ENCODE results near the gene ADCK1. TPM values are rescaled to one million over a fixed set of nuclear protein-coding genes. Genes with fewer than 3 reads are reported as not detected.

Gene ADCK1
- polyA plus RNA-seq, 1 experiment, result 4.8 TPM

DNA sequence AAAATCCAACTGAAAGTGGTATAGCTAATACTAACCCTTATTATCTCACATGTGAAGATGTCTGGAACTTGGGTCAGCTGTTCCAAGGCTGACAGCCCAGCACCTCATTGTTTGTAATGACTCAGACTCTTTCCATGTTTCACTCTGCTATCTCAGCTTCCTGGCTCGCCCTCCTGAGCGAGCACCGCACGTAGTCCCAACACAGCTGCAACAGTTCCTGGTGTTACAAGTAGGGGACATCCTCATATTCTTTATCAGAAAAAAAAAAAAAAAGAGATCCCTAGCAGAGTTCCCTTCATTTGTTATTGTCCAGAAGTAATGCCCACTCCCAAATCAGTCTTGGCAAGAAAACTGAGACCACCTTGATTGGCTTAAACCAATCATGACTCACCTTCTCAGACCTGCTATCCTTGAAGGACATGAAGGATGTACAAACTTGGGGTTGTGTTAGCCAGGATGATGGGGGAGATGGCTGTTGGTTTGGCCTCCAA lies 92.5 kb downstream of the ADCK1 start:
- Histone ChIP-seq H3K9me3 (ENCODE audit: control insufficient read depth, insufficient read depth, low read length) (0 out of 2 replicates have a peak, but pooled peaks cover 3% of the 10 kb centered on the region), H3K4me3 (ENCODE audit: low read depth, low read length) (no peak overlapping the region), H3K27me3 (ENCODE audit: control insufficient read depth, insufficient read depth, low read length) (no peaks in the 10 kb centered on the region), H3K27ac (ENCODE audit: low read depth, low read length) (no peak overlapping the region)
- CTCF ChIA-PET, result interaction anchor here (2.9 kb wide), 1 partner anchor 30 kb away, joined by 17 read pairs; no protein-coding TSS in a partner anchor
- POLR2A ChIA-PET, result no interaction called here
- DNase-seq (ENCODE audit: low read depth, low spot score), result no peak
- TF ChIP-seq CTCF (IDR thresholded peaks at IDR 0.05; ENCODE audit: low read depth, low read length), result no peak

DNA sequence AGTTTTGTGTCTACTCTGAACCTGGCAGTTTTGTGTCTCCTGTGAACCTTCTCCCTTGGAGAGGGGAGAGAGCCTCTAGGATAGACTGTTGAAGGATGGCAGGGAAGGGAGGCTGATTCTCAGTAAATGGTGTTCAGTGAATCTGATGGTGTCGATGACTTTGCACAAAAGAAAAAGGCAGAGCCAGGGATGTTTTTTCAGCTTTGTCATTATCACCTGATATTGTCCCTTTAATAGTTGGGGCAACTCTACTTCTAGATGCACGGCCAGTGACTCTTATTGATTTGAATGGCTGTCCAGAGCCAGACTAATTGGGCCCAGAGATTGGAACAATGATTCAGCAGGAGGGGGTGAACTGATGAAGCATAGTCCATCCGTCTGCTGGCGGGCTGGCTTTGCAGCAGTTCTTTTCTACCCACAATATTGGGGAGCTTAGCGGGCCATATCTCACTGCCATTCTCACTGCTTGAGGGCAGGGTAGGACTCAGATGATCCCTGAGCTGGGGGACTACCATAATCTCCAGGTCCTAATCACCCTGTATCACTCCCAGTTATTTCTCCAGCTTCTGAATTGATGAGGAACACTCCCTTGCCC lies 93.1 kb downstream of the ADCK1 start:
- Histone ChIP-seq H3K4me3 (ENCODE audit: low read depth, low read length) (no peak overlapping the region), H3K27ac (ENCODE audit: low read depth, low read length) (no peak overlapping the region), H3K9me3 (ENCODE audit: control insufficient read depth, insufficient read depth, low read length) (0 out of 2 replicates have a peak, but pooled peaks cover 1% of the 10 kb centered on the region), H3K27me3 (ENCODE audit: control insufficient read depth, insufficient read depth, low read length) (no peaks in the 10 kb centered on the region)
- ChIA-PET POLR2A (no interaction called here), CTCF (no interaction called here)
- TF ChIP-seq CTCF (IDR thresholded peaks at IDR 0.05; ENCODE audit: low read depth, low read length), result no peak
- DNase-seq (ENCODE audit: low read depth, low spot score), result no peak

DNA sequence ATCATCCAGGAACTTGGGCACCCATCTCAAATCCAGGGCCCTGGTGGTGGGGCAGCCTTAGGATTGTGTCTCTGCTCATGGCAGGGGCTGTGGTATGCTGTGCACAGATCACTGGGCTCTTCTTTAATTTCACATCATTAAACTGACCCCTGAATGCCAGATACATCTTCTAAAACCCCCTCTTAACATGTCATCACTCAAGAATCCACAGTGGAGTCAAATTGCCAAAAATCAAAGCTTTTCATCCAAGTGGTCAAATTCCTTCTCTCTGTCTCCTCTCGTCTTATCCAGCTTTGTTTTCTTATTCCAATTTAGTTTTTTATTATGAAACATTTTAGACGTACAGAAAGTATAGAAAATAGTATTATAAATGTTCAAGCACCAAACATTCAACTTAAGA lies 97.5 kb downstream of the ADCK1 start:
- Histone ChIP-seq H3K27ac (ENCODE audit: low read depth, low read length) (no peak overlapping the region), H3K9me3 (ENCODE audit: control insufficient read depth, insufficient read depth, low read length) (no peaks in the 10 kb centered on the region), H3K27me3 (ENCODE audit: control insufficient read depth, insufficient read depth, low read length) (no peaks in the 10 kb centered on the region), H3K4me3 (ENCODE audit: low read depth, low read length) (no peak overlapping the region)
- ChIA-PET CTCF (no interaction called here), POLR2A (no interaction called here)
- no peak for TF ChIP-seq CTCF (IDR thresholded peaks at IDR 0.05; ENCODE audit: low read depth, low read length)
- no peak for DNase-seq (ENCODE audit: low read depth, low spot score)

- ChIA-PET POLR2A (no interaction called here), CTCF (no interaction called here)
These were observed 102.9 kb downstream of the ADCK1 start for GRCh38 chr14:77902811-77903210.

More at GRCh38 chr14:77902811-77903210, 102.9 kb downstream of the ADCK1 start:
- Histone ChIP-seq H3K9me3 (ENCODE audit: control insufficient read depth, insufficient read depth, low read length) (no peaks in the 10 kb centered on the region), H3K27ac (ENCODE audit: low read depth, low read length) (no peak overlapping the region), H3K4me3 (ENCODE audit: low read depth, low read length) (no peak overlapping the region), H3K27me3 (ENCODE audit: control insufficient read depth, insufficient read depth, low read length) (no peaks in the 10 kb centered on the region)
- DNase-seq (ENCODE audit: low read depth, low spot score), result no peak
- no peak for TF ChIP-seq CTCF (IDR thresholded peaks at IDR 0.05; ENCODE audit: low read depth, low read length)

Data from AG04450 (cell line).